SK-N-SH (cell line): ENCODE results near the gene NTRK2. TPM values are rescaled to one million over a fixed set of nuclear protein-coding genes. Genes with fewer than 3 reads are reported as not detected.

ENCODE experiments used
- CTCF ChIA-PET: fragments of 300-600, 350-600 bp; formaldehyde crosslinking; extraction: SDS; loops from one replicate; lab custom pipeline; 2021; lab: Yijun Ruan, JAX
- POLR2A ChIA-PET: fragments of 350-600 bp; sonication (Branson Sonifier 250); formaldehyde crosslinking; extraction: SDS; loops from one replicate; lab custom pipeline; 2020; ENCODE audit warnings: antibody characterized with exemption, inconsistent platforms; lab: Yijun Ruan, JAX
- DNase-seq: peaks from one replicate; pipeline ENCODE4 v3.0.0; 2012
- H2AFZ ChIP-seq: fragments of 200-600 bp; sonication (generic); 2 replicates; pipeline ENCODE4 v1.8.1; 2016; ENCODE audit warnings: antibody characterized with exemption, mild to moderate bottlenecking, low read depth
- H3F3A ChIP-seq: fragments of 200-600 bp; sonication (generic); replicated peaks from 2 replicates; pipeline ENCODE3; 2016; ENCODE audit warnings: antibody characterized with exemption, mild to moderate bottlenecking; ENCODE audit not compliant: insufficient read depth
- H3K27ac ChIP-seq, 2 experiments: fragments of 200-500 bp in 1 of 2; fragments of 200-600 bp in 1 of 2; sonication (Bioruptor generic) in 1 of 2; sonication (generic), shearing (Covaris generic) in 1 of 2; 2 replicates each; pipeline versions ENCODE4 v1.5.1 to v1.6.1; 2014 to 2016; ENCODE audit warnings: low read depth in 2 of 2, inconsistent platforms in 1 of 2, low read length in 1 of 2, mild to moderate bottlenecking in 1 of 2, mixed read lengths in 1 of 2
- H3K27me3 ChIP-seq: fragments of 200-600 bp; sonication (generic), shearing (Covaris generic); 2 replicates; pipeline ENCODE4 v1.6.1; 2016; ENCODE audit warnings: mixed run types; ENCODE audit not compliant: insufficient read depth
- H3K36me3 ChIP-seq, 2 experiments: fragments of 200-500 bp in 1 of 2; fragments of 200-600 bp in 1 of 2; sonication (Bioruptor generic) in 1 of 2; sonication (generic) in 1 of 2; replicated peaks in 1 of 2; 2 replicates each; pipeline versions ENCODE3 to v1.5.1; 2014 to 2016; ENCODE audit warnings: low read length in 1 of 2, mild to moderate bottlenecking in 1 of 2; ENCODE audit not compliant: insufficient read depth in 2 of 2, control insufficient read depth in 1 of 2
- H3K4me1 ChIP-seq, 2 experiments: fragments of 200-500 bp in 1 of 2; fragments of 200-600 bp in 1 of 2; sonication (Bioruptor generic) in 1 of 2; sonication (generic), shearing (Covaris generic) in 1 of 2; 2 replicates each; pipeline versions ENCODE4 v1.5.1 to v1.6.1; 2014 to 2016; ENCODE audit warnings: low read depth in 1 of 2, low read length in 1 of 2, mixed run types in 1 of 2; ENCODE audit not compliant: insufficient read depth in 2 of 2, control insufficient read depth in 1 of 2
- H3K4me2 ChIP-seq: fragments of 200-600 bp; sonication (generic), shearing (Covaris generic); 2 replicates; pipeline ENCODE4 v1.6.1; 2017; ENCODE audit warnings: mixed run types
- H3K4me3 ChIP-seq, 2 experiments: fragments of 200-500 bp in 1 of 2; fragments of 200-600 bp in 1 of 2; sonication (Bioruptor generic) in 1 of 2; sonication (generic), shearing (Covaris generic) in 1 of 2; 2 replicates each; pipeline versions ENCODE4 v1.5.1 to v1.8.1; 2014 to 2016; ENCODE audit warnings: low read depth in 2 of 2, inconsistent platforms in 1 of 2, low read length in 1 of 2, mild to moderate bottlenecking in 1 of 2, mixed read lengths in 1 of 2, moderate library complexity in 1 of 2
- H3K79me2 ChIP-seq: fragments of 200-600 bp; sonication (generic); 2 replicates; pipeline ENCODE4 v1.8.1; 2017; ENCODE audit warnings: mild to moderate bottlenecking; ENCODE audit not compliant: insufficient read depth
- H3K9ac ChIP-seq: fragments of 200-600 bp; sonication (generic); 2 replicates; pipeline ENCODE4 v1.6.1; 2017; ENCODE audit warnings: mixed run types
- H3K9me2 ChIP-seq: fragments of 200-600 bp; sonication (generic); 2 replicates; pipeline ENCODE4 v1.6.1; 2017; ENCODE audit warnings: mixed run types
- H3K9me3 ChIP-seq: fragments of 200-600 bp; sonication (generic); 2 replicates; pipeline ENCODE4 v1.6.1; 2017; ENCODE audit warnings: mixed run types, mild to moderate bottlenecking, moderate library complexity
- H4K20me1 ChIP-seq: fragments of 200-600 bp; sonication (generic); 2 replicates; pipeline ENCODE4 v1.6.1; 2017; ENCODE audit warnings: mild to moderate bottlenecking, mixed run types; ENCODE audit not compliant: insufficient read depth
- ELF1 ChIP-seq: IDR thresholded peaks from 2 replicates; pipeline ENCODE4 v1.4.0; 2012
- EZH2phosphoT487 ChIP-seq: fragments of 200-600 bp; sonication (generic); IDR thresholded peaks from 2 replicates; pipeline ENCODE4 v1.6.1; 2017; ENCODE audit warnings: low read depth, mixed run types, mild to moderate bottlenecking, antibody characterized with exemption, moderate library complexity, borderline replicate concordance
- FOSL2 ChIP-seq: IDR thresholded peaks from 2 replicates; pipeline ENCODE4 v1.4.0; 2012; ENCODE audit warnings: low read depth, mild to moderate bottlenecking, moderate library complexity, borderline replicate concordance
- GABPA ChIP-seq: IDR thresholded peaks from 2 replicates; pipeline ENCODE4 v1.4.0; 2012; ENCODE audit warnings: low read depth, mild to moderate bottlenecking
- JUND ChIP-seq: IDR thresholded peaks from 2 replicates; pipeline ENCODE4 v1.4.0; 2012
- MAX ChIP-seq: IDR thresholded peaks from 2 replicates; pipeline ENCODE4 v1.4.0; 2012; ENCODE audit warnings: low read depth
- MEF2A ChIP-seq: IDR thresholded peaks from 2 replicates; pipeline ENCODE4 v1.4.0; 2012; ENCODE audit warnings: low read depth, borderline replicate concordance
- NRF1 ChIP-seq: IDR thresholded peaks from 2 replicates; pipeline ENCODE4 v1.6.1; 2012; ENCODE audit warnings: low read depth, mild to moderate bottlenecking, low read length
- PBX3 ChIP-seq: IDR thresholded peaks from 2 replicates; pipeline ENCODE4; 2012
- REST ChIP-seq: IDR thresholded peaks from 2 replicates; pipeline ENCODE4 v1.6.1; 2012; ENCODE audit warnings: mild to moderate bottlenecking, low read depth, low read length, moderate library complexity
- RFX5 ChIP-seq: IDR thresholded peaks from 2 replicates; pipeline ENCODE4 v1.6.1; 2012; ENCODE audit warnings: mild to moderate bottlenecking, improper control_type of control experiment, low read length
- SMC3 ChIP-seq: IDR thresholded peaks from 2 replicates; pipeline ENCODE4 v1.6.1; 2012; ENCODE audit warnings: low read depth, low read length, improper control_type of control experiment
- TCF12 ChIP-seq: IDR thresholded peaks from 2 replicates; pipeline ENCODE4 v1.4.0; 2012
- YY1 ChIP-seq: IDR thresholded peaks from 2 replicates; pipeline ENCODE4 v1.4.0; 2012; ENCODE audit warnings: low read depth, mild to moderate bottlenecking
- WGBS: methylation state at CpG from one replicate; pipeline ENCODE4 v1.1.6; 2017; ENCODE audit warnings: low lambda C conversion rate; 5-methylcytosine and 5-hydroxymethylcytosine counted together
- polyA plus RNA-seq, 3 experiments: library from polyadenylated mRNA; depleted of rRNA; stranded (reverse); fragments of >200 nt; gene quantifications; 2 replicates each; pipeline ENCODE4 v1.2.3, GENCODE V29; 2012
- TF ChIP-seq, protein P1 (sequence below): IDR thresholded peaks from 2 replicates; pipeline ENCODE4 v1.4.0; 2012; ENCODE audit warnings: low read depth, borderline replicate concordance

The NTRK2 gene
- polyA plus RNA-seq, 1 of the 3 experiments (the other 2 are of a cell fraction), result 0.05 TPM

DNA sequence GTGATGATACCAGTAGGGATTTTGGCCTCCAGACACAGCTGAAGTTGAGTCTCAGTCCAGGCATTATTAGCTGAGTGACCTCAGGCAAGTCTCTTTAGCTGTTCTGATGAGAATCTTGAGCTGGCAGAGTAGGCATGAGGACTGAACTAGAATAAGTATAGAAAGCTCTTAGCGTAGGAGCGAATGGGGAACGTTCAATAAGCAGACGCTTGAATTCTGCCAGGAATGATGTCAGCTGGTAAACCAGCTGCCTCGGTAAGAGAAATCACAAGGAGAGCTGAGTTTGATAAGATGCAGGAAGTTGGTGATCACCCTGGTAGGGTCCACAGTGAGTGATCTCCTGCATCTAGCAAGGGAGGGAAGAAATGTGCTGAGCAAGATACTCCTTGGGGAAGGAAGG lies 280.4 kb downstream of the NTRK2 start:
- Histone ChIP-seq H2AFZ (no peak overlapping the region), H4K20me1 (no peaks in the 10 kb centered on the region), H3F3A (no peaks in the 10 kb centered on the region), H3K4me3 (no peak overlapping the region), H3K79me2 (no peaks in the 10 kb centered on the region), H3K27me3 (no peaks in the 10 kb centered on the region), H3K36me3 (no peaks in the 10 kb centered on the region), H3K9me3 (no peaks in the 10 kb centered on the region), H3K27ac (no peak overlapping the region), H3K9me2 (no peaks in the 10 kb centered on the region), H3K4me2 (no peak overlapping the region), H3K4me1 (peaks cover 0 to 10% of the 10 kb centered on the region in 2 experiments; a peak in 1 of 4 replicates), H3K9ac (no peak overlapping the region)
- WGBS, result 78% methylated on average over 5 of the region's 5 CpGs
- ChIA-PET CTCF (interaction anchor here (1.1 to 3.3 kb wide), 4 partner anchors 17 to 282 kb away, joined by 3 to 11 read pairs (median 5); partner anchors contain the start of gene NTRK2), POLR2A (no interaction called here)
- TF ChIP-seq SMC3 (no peak), EZH2phosphoT487 (no peak), NRF1 (no peak), MAX (no peak), TCF12 (no peak), JUND (no peak), FOSL2 (no peak), REST (no peak), GABPA (no peak), PBX3 (no peak), MEF2A (no peak), YY1 (no peak), ELF1 (no peak), RFX5 (no peak)
- TF ChIP-seq, protein P1, sequence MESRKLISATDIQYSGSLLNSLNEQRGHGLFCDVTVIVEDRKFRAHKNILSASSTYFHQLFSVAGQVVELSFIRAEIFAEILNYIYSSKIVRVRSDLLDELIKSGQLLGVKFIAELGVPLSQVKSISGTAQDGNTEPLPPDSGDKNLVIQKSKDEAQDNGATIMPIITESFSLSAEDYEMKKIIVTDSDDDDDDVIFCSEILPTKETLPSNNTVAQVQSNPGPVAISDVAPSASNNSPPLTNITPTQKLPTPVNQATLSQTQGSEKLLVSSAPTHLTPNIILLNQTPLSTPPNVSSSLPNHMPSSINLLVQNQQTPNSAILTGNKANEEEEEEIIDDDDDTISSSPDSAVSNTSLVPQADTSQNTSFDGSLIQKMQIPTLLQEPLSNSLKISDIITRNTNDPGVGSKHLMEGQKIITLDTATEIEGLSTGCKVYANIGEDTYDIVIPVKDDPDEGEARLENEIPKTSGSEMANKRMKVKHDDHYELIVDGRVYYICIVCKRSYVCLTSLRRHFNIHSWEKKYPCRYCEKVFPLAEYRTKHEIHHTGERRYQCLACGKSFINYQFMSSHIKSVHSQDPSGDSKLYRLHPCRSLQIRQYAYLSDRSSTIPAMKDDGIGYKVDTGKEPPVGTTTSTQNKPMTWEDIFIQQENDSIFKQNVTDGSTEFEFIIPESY, result no peak
- no peak for DNase-seq
